ENCODE measurements around the gene PRTFDC1.

Gene PRTFDC1, protein sequence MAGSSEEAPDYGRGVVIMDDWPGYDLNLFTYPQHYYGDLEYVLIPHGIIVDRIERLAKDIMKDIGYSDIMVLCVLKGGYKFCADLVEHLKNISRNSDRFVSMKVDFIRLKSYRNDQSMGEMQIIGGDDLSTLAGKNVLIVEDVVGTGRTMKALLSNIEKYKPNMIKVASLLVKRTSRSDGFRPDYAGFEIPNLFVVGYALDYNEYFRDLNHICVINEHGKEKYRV

DNA sequence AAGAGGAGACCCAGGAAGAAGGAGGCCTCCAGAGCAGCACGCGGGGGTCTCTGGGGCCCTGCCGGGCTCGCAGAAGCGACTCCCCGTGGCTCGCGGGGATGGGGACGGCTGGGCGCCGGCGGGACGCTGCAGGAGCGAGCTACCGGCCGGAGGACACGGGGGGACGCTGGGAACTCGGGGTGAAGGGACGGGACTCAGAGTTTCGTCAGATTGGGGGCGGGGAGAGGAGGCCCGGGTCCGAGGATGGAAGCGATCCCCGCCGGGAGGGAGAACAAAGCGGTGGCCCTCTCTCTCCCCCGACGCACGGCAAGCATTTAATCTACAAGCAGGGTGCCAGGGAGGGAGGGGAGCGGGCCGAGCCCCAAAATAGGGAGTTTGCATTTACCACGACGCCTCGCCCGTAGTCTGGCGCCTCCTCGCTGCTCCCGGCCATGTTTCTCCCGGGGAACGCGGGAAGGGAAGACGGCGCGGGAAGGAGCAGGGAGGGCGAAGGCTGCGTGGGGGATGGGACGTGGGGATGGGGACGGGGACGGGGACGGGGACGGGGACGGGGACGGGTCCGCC, at the start of gene PRTFDC1:
TSS of gene PRTFDC1 (minus strand) at position 464 of the 564 bp plus-strand sequence. CDS start at position 433, 31 bp downstream.
- Histone ChIP-seq H3K36me3 (ENCODE audit: control insufficient read depth in 1 of 2, insufficient read depth in 2 of 2, low read length in 2 of 2) (no peaks in the 10 kb centered on the region), H3K9me3 (ENCODE audit: control insufficient read depth in 1 of 2, low read length in 2 of 2) (no peaks in the 10 kb centered on the region), H3K27me3 (ENCODE audit: control insufficient read depth in 1 of 2, insufficient read depth in 2 of 2, low read length in 2 of 2) (no peaks in the 10 kb centered on the region), H3K27ac (ENCODE audit: low read depth, low read length) (peak within 1 kb of the TSS; percentile 27), H3K9ac (ENCODE audit: low read depth in 1 of 2, low read length in 2 of 2) (peak within 1 kb of the TSS; percentile 62 to 81), H3K4me3 (ENCODE audit: low read depth in 1 of 2, low read length in 2 of 2) (peak within 1 kb of the TSS; percentile 72 to 82), H3K4me1 (ENCODE audit: control insufficient read depth in 1 of 2, insufficient read depth in 2 of 2, low read length in 2 of 2) (peaks cover 19 to 27% of the 10 kb centered on the region in 2 donors)

GRCh38 chr10:24998044-24998443, 45.6 kb upstream of the PRTFDC1 start:
- H3K9me3 ChIP-seq (ENCODE audit: control insufficient read depth in 1 of 2, low read length in 2 of 2), result no peaks in the 10 kb centered on the region
- no peaks in the 10 kb centered on the region for H3K27me3 ChIP-seq (ENCODE audit: control insufficient read depth in 1 of 2, insufficient read depth in 2 of 2, low read length in 2 of 2)

DNA sequence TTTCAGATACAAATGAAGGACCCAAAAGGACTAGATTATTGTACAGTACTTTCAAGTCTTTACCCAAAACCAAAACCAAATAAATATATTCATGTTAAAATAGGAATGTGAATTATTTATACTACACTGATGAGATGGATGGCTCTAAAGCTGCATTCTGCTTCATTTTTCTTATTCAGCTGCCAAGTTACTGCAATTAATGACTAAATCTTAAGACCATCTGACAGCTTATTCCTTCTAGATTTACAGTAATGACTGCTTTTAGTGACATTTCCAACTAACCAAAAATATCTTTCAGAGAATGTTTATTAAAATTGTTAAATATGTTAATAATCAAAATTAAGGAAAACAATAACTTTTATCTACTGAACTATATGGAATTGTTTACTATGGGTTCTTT, 42.7 kb upstream of the PRTFDC1 start:
- Histone ChIP-seq H3K4me1 (ENCODE audit: control insufficient read depth in 1 of 2, insufficient read depth in 2 of 2, low read length in 2 of 2) (no peaks in the 10 kb centered on the region), H3K9ac (ENCODE audit: low read depth in 1 of 2, low read length in 2 of 2) (no peak overlapping the region), H3K36me3 (ENCODE audit: control insufficient read depth in 1 of 2, insufficient read depth in 2 of 2, low read length in 2 of 2) (no peaks in the 10 kb centered on the region), H3K4me3 (ENCODE audit: low read depth in 1 of 2, low read length in 2 of 2) (no peak overlapping the region), H3K27ac (ENCODE audit: low read depth, low read length) (no peak overlapping the region), H3K27me3 (ENCODE audit: control insufficient read depth in 1 of 2, insufficient read depth in 2 of 2, low read length in 2 of 2) (no peaks in the 10 kb centered on the region), H3K9me3 (ENCODE audit: control insufficient read depth in 1 of 2, low read length in 2 of 2) (no peaks in the 10 kb centered on the region)

More at GRCh38 chr10:24998044-24998443, 45.6 kb upstream of the PRTFDC1 start:
- no peak overlapping the region for H3K9ac ChIP-seq (ENCODE audit: low read depth in 1 of 2, low read length in 2 of 2)
- H3K4me3 ChIP-seq (ENCODE audit: low read depth in 1 of 2, low read length in 2 of 2), result no peak overlapping the region
- H3K36me3 ChIP-seq (ENCODE audit: control insufficient read depth in 1 of 2, insufficient read depth in 2 of 2, low read length in 2 of 2), result no peaks in the 10 kb centered on the region
- H3K4me1 ChIP-seq (ENCODE audit: control insufficient read depth in 1 of 2, insufficient read depth in 2 of 2, low read length in 2 of 2), result no peaks in the 10 kb centered on the region
- H3K27ac ChIP-seq (ENCODE audit: low read depth, low read length), result no peak overlapping the region

- Histone ChIP-seq H3K27ac (ENCODE audit: low read depth, low read length) (no peak overlapping the region), H3K9ac (ENCODE audit: low read depth in 1 of 2, low read length in 2 of 2) (no peak overlapping the region), H3K27me3 (ENCODE audit: control insufficient read depth in 1 of 2, insufficient read depth in 2 of 2, low read length in 2 of 2) (no peaks in the 10 kb centered on the region), H3K36me3 (ENCODE audit: control insufficient read depth in 1 of 2, insufficient read depth in 2 of 2, low read length in 2 of 2) (no peaks in the 10 kb centered on the region), H3K4me1 (ENCODE audit: control insufficient read depth in 1 of 2, insufficient read depth in 2 of 2, low read length in 2 of 2) (no peaks in the 10 kb centered on the region), H3K9me3 (ENCODE audit: control insufficient read depth in 1 of 2, low read length in 2 of 2) (no peaks in the 10 kb centered on the region), H3K4me3 (ENCODE audit: low read depth in 1 of 2, low read length in 2 of 2) (no peak overlapping the region)
These were observed 41.0 kb upstream of the PRTFDC1 start for GRCh38 chr10:24993237-24993958.

GRCh38 chr10:24992512-24993133, 40.2 kb upstream of the PRTFDC1 start:
- H3K4me1 ChIP-seq (ENCODE audit: control insufficient read depth in 1 of 2, insufficient read depth in 2 of 2, low read length in 2 of 2), result no peaks in the 10 kb centered on the region
- no peaks in the 10 kb centered on the region for H3K9me3 ChIP-seq (ENCODE audit: control insufficient read depth in 1 of 2, low read length in 2 of 2)
- H3K4me3 ChIP-seq (ENCODE audit: low read depth in 1 of 2, low read length in 2 of 2), result no peak overlapping the region
- no peaks in the 10 kb centered on the region for H3K27me3 ChIP-seq (ENCODE audit: control insufficient read depth in 1 of 2, insufficient read depth in 2 of 2, low read length in 2 of 2)
- no peaks in the 10 kb centered on the region for H3K36me3 ChIP-seq (ENCODE audit: control insufficient read depth in 1 of 2, insufficient read depth in 2 of 2, low read length in 2 of 2)
- no peak overlapping the region for H3K9ac ChIP-seq (ENCODE audit: low read depth in 1 of 2, low read length in 2 of 2)
- H3K27ac ChIP-seq (ENCODE audit: low read depth, low read length), result no peak overlapping the region

- no peak overlapping the region for H3K27ac ChIP-seq (ENCODE audit: low read depth, low read length)
- H3K27me3 ChIP-seq (ENCODE audit: control insufficient read depth in 1 of 2, insufficient read depth in 2 of 2, low read length in 2 of 2), result no peaks in the 10 kb centered on the region
- no peaks in the 10 kb centered on the region for H3K36me3 ChIP-seq (ENCODE audit: control insufficient read depth in 1 of 2, insufficient read depth in 2 of 2, low read length in 2 of 2)
- no peak overlapping the region for H3K4me3 ChIP-seq (ENCODE audit: low read depth in 1 of 2, low read length in 2 of 2)
- no peak overlapping the region for H3K9ac ChIP-seq (ENCODE audit: low read depth in 1 of 2, low read length in 2 of 2)
- no peaks in the 10 kb centered on the region for H3K9me3 ChIP-seq (ENCODE audit: control insufficient read depth in 1 of 2, low read length in 2 of 2)
- no peaks in the 10 kb centered on the region for H3K4me1 ChIP-seq (ENCODE audit: control insufficient read depth in 1 of 2, insufficient read depth in 2 of 2, low read length in 2 of 2)
These were observed 38.9 kb upstream of the PRTFDC1 start for GRCh38 chr10:24991298-24991697.

- Histone ChIP-seq H3K4me1 (ENCODE audit: control insufficient read depth in 1 of 2, insufficient read depth in 2 of 2, low read length in 2 of 2) (no peaks in the 10 kb centered on the region), H3K27me3 (ENCODE audit: control insufficient read depth in 1 of 2, insufficient read depth in 2 of 2, low read length in 2 of 2) (no peaks in the 10 kb centered on the region)
These were observed 37.5 kb upstream of the PRTFDC1 start for GRCh38 chr10:24989867-24990266.

DNA sequence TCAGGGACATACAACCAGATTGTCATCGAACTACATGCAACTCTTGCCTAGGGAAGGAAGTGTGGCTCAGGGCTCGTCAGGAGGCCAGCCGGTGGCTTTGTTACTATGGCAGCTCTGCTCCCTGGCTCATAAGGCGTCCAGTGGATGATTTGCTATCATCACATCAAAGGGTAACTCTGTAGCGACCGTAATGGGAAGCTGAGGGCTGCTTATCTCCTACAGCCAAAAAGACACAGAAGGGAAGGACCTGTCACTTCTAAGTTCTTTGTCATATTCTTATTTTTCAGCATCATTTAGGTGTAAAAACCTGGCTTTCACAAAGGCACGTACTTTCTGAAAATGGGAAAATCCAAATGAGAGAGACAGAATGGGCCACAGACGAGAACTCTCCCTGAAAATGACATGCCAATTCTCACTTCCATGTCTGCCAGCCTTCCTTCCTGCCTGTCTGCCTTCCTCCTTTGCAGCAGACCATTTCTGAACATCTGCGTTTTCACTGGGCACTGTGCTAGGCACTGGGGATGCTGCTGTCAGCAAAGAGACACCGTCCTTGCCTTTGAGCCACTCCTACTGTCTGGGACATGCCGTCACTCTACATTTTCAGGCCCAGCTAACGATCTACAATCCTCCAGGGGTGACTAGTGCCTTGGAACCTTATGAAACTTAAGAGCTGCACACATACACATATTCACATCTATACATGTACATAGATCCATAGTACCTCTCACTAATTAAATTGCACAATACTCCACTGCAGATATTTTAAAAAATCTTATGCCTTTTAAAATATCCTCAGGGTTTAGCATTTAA, 36.6 kb upstream of the PRTFDC1 start:
- no peaks in the 10 kb centered on the region for H3K27me3 ChIP-seq (ENCODE audit: control insufficient read depth in 1 of 2, insufficient read depth in 2 of 2, low read length in 2 of 2)
- H3K9ac ChIP-seq (ENCODE audit: low read depth in 1 of 2, low read length in 2 of 2), result no peak overlapping the region
- no peak overlapping the region for H3K27ac ChIP-seq (ENCODE audit: low read depth, low read length)
- no peaks in the 10 kb centered on the region for H3K4me1 ChIP-seq (ENCODE audit: control insufficient read depth in 1 of 2, insufficient read depth in 2 of 2, low read length in 2 of 2)
- H3K9me3 ChIP-seq (ENCODE audit: control insufficient read depth in 1 of 2, low read length in 2 of 2), result no peaks in the 10 kb centered on the region
- no peaks in the 10 kb centered on the region for H3K36me3 ChIP-seq (ENCODE audit: control insufficient read depth in 1 of 2, insufficient read depth in 2 of 2, low read length in 2 of 2)
- no peak overlapping the region for H3K4me3 ChIP-seq (ENCODE audit: low read depth in 1 of 2, low read length in 2 of 2)

More at GRCh38 chr10:24989867-24990266, 37.5 kb upstream of the PRTFDC1 start:
- Histone ChIP-seq H3K9ac (ENCODE audit: low read depth in 1 of 2, low read length in 2 of 2) (no peak overlapping the region), H3K9me3 (ENCODE audit: control insufficient read depth in 1 of 2, low read length in 2 of 2) (no peaks in the 10 kb centered on the region), H3K36me3 (ENCODE audit: control insufficient read depth in 1 of 2, insufficient read depth in 2 of 2, low read length in 2 of 2) (no peaks in the 10 kb centered on the region), H3K4me3 (ENCODE audit: low read depth in 1 of 2, low read length in 2 of 2) (no peak overlapping the region), H3K27ac (ENCODE audit: low read depth, low read length) (no peak overlapping the region)

- H3K4me1 ChIP-seq (ENCODE audit: control insufficient read depth in 1 of 2, insufficient read depth in 2 of 2, low read length in 2 of 2), result no peaks in the 10 kb centered on the region
- no peaks in the 10 kb centered on the region for H3K36me3 ChIP-seq (ENCODE audit: control insufficient read depth in 1 of 2, insufficient read depth in 2 of 2, low read length in 2 of 2)
- no peak overlapping the region for H3K4me3 ChIP-seq (ENCODE audit: low read depth in 1 of 2, low read length in 2 of 2)
- no peaks in the 10 kb centered on the region for H3K27me3 ChIP-seq (ENCODE audit: control insufficient read depth in 1 of 2, insufficient read depth in 2 of 2, low read length in 2 of 2)
- no peaks in the 10 kb centered on the region for H3K9me3 ChIP-seq (ENCODE audit: control insufficient read depth in 1 of 2, low read length in 2 of 2)
- no peak overlapping the region for H3K27ac ChIP-seq (ENCODE audit: low read depth, low read length)
- no peak overlapping the region for H3K9ac ChIP-seq (ENCODE audit: low read depth in 1 of 2, low read length in 2 of 2)
These were observed 32.5 kb upstream of the PRTFDC1 start for GRCh38 chr10:24984906-24985305.
